Breast epithelium (tissue), 3 donors: ENCODE results near the gene SRSF8.

ENCODE experiments used
- CTCF ChIP-seq, 3 donors: fragments of 450-650 bp; IDR thresholded peaks; one replicate each; pipeline ENCODE4 v1.5.1; 2016 to 2017; ENCODE audit warnings: antibody characterized with exemption in 3 of 3, mild to moderate bottlenecking in 3 of 3, moderate library complexity in 3 of 3
- POLR2A ChIP-seq: fragments of 450-650 bp; IDR thresholded peaks from one replicate; pipeline ENCODE4 v1.6.1; 2016; ENCODE audit warnings: antibody characterized with exemption, mild to moderate bottlenecking, moderate library complexity
- POLR2AphosphoS5 ChIP-seq, 3 donors: sonication (generic); formaldehyde crosslinking; IDR thresholded peaks; one replicate each; pipeline ENCODE4 v1.6.1; 2017; ENCODE audit warnings: antibody characterized with exemption in 3 of 3

GRCh38 chr11:95091663-95092180, 25.0 kb downstream of the SRSF8 start:
- TF ChIP-seq POLR2A = no peak
- no peak for TF ChIP-seq POLR2AphosphoS5 (IDR thresholded peaks at IDR 0.05)
- TF ChIP-seq CTCF (IDR thresholded peaks at IDR 0.05) = no peak
